Ovary (tissue), 9 donors: Measurements from ENCODE around the gene FAM83B. TPM values are rescaled to one million over a fixed set of nuclear protein-coding genes. Genes with fewer than 3 reads are reported as not detected.

ENCODE experiments used
- DNase-seq, 5 donors: peaks; one replicate each; pipeline ENCODE4 v3.0.0-alpha.2; 2019 to 2020
- H3K27ac ChIP-seq, 2 donors: fragments of 200-600 bp; one replicate each; pipeline versions ENCODE4 v1.5.1 to v1.8.0; 2019 to 2022
- H3K27me3 ChIP-seq: fragments of 200-600 bp; one replicate; pipeline ENCODE4 v1.8.0; 2022
- H3K36me3 ChIP-seq: fragments of 200-600 bp; sonication (generic); one replicate; pipeline ENCODE4 v1.5.1; 2019
- H3K4me1 ChIP-seq: one replicate; pipeline ENCODE4 v1.8.1; 2013; ENCODE audit warnings: mild to moderate bottlenecking, moderate library complexity; ENCODE audit not compliant: insufficient read depth
- H3K4me3 ChIP-seq: fragments of 200-600 bp; sonication (generic); one replicate; pipeline ENCODE4 v1.5.1; 2017
- H3K9me3 ChIP-seq, 2 donors: fragments of 200-600 bp in 1 of 2; sonication (generic) in 1 of 2; one replicate each; pipeline versions ENCODE4 v1.5.1 to v1.8.1; 2013 to 2019; ENCODE audit warnings: mild to moderate bottlenecking in 1 of 2, moderate library complexity in 1 of 2
- CTCF ChIP-seq, 3 donors: fragments of 450-650 bp in 2 of 3; fragments of 200-600 bp in 1 of 3; IDR thresholded peaks; one replicate each; pipeline versions ENCODE4 v1.5.1 to v1.8.0; 2016 to 2022; ENCODE audit warnings: antibody characterized with exemption in 3 of 3, mild to moderate bottlenecking in 1 of 3
- EP300 ChIP-seq: sonication (generic); formaldehyde crosslinking; IDR thresholded peaks from one replicate; pipeline ENCODE4 v1.6.1; 2017; ENCODE audit warnings: antibody characterized with exemption
- POLR2A ChIP-seq: fragments of 450-650 bp; IDR thresholded peaks from one replicate; pipeline ENCODE4 v1.6.1; 2017; ENCODE audit warnings: antibody characterized with exemption, mild to moderate bottlenecking, moderate library complexity
- WGBS, 3 donors: extraction: QIAGEN DNeasy Blood & Tissue Kit in 1 of 3; methylation state at CpG; one replicate each; pipeline versions ENCODE4 v1.1.5 to v1.1.7; 2013 to 2017; 5-methylcytosine and 5-hydroxymethylcytosine counted together
- intact Hi-C, 4 donors: fragments of 100-400 bp; cut with DNase I; formaldehyde crosslinking; loops; one replicate each; pipeline versions ENCODE4 v1.11.0 to v1.15.1; 2022 to 2023
- polyA plus RNA-seq, 2 donors: library from polyadenylated mRNA; stranded (reverse); fragments of 200-250 nt in 1 of 2; fragments of 350-450 nt in 1 of 2; fragmentation: Illumina TruSeq in 1 of 2; extraction: RNeasy Lipid Tissue Mini Kit (QIAGEN cat#74804) in 1 of 2; gene quantifications; one replicate each; pipeline ENCODE4 v1.2.3, GENCODE V29; 2013 to 2014
- total RNA-seq, 7 donors: library from RNA; depleted of rRNA in 2 of 7; stranded (reverse); fragments of >200 nt in 2 of 7; fragmentation: NEBNext Ultra II Directional in 3 of 7; extraction: Animal tissue kit (Norgen Biotek cat#: 25700) in 3 of 7; gene quantifications; one replicate each; pipeline versions ENCODE4 v1.1.0 to v1.2.4, GENCODE V29; 2016 to 2023
- donor health status: DM: no; HTN: no; CAD: no; lungs with moderate emphysema.
- donor health status: DM: no; HTN: no; CAD: no.
- donor health status: Bipolar disorder and iron deficiency.
- donor health status: DM: yes; HTN: yes; CAD: no.
- donor health status: DM: no; HTN: no; CAD: no.
- donor health status: DM: yes; HTN: yes; CAD: no.

The FAM83B gene
- total and polyA plus RNA-seq, 9 donors = 0.10 to 4.3 (median 0.46) TPM; not detected in 4

DNA sequence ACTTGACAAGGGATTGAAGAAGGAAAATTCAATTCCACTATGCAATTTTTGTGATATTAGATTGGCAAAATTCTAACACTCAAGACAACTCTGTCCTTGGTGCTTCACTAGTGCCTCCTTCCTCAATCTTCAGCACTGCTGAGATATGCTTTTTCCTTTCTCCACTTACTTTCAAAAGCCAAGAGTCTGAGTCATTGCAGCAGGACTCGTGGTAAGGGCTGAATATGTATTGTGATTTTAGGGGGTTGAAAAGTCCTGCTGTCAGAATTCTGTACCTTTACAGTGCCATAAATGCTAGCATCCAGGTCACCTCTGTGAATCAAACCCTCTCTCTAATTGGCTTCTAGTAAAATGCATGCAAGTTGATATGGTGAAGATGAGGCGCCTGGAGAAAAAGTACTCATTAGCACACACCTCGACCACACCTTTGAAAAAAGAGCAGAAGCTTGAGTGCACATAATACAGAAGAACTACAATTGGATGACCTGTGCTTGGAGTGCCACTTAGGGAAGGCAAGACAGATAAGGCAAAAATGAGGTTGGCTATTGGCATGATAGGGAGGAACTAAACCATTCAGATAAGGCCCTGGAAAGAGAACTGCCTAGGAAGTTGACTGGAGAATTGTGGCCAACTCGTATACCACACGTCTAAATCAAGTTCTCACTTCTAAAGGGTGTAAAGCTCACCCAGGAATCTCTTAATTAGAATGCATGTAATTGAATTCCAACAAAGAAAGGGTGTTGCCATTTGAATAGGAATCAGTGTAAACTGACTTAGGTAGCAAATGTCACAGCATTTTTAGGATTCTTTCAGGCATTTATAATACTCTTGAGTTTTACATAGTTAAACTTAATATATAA lies 43.6 kb upstream of the FAM83B start:
- Histone ChIP-seq H3K27me3 (no peaks in the 10 kb centered on the region), H3K4me3 (no peak overlapping the region), H3K36me3 (no peaks in the 10 kb centered on the region), H3K4me1 (no peaks in the 10 kb centered on the region), H3K9me3 (no peaks in the 10 kb centered on the region), H3K27ac (no peak overlapping the region)
- no peak for DNase-seq
- TF ChIP-seq POLR2A (no peak), CTCF (IDR thresholded peaks at IDR 0.05) (no peak)
- intact Hi-C loops = loop anchor here in 1 of 4 donors (10.0 kb wide), 1 partner anchor 1868 kb away; no protein-coding TSS in a partner anchor
- WGBS, 3 donors = 61 to 73% (median 72%) methylated on average over 5 of the region's 5 CpGs

DNA sequence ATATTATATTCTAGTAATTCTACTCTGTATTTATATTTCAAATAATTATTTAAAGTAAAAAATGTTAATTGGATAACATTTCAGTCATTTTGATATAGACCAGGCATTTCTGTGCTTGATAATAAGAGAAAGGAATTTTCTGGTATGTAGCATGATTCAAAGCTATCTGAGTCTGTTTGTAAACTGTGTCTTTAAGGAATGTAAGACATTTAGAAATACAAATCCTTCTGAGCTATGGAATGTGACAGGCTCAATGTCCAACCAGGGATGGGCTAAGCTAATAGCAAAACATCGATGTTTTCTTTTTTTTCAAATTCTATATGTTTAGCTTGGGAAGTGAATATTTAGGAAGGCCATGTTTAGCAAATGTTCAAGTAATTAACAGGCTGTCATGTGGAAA lies 41.5 kb upstream of the FAM83B start:
- TF ChIP-seq EP300 (no peak), CTCF (IDR thresholded peaks at IDR 0.05) (no peak), POLR2A (no peak)
- no peaks in the 10 kb centered on the region for H3K27me3 ChIP-seq
- H3K4me3 ChIP-seq = no peak overlapping the region
- DNase-seq = no peak
- H3K9me3 ChIP-seq = no peaks in the 10 kb centered on the region
- intact Hi-C loops = loop anchor here in 1 of 4 donors (10.0 kb wide), 1 partner anchor 1870 kb away; no protein-coding TSS in a partner anchor
- 6 to 14% (median 8%) methylated on average over 1 of the region's 1 CpG for WGBS, 3 donors
- no peaks in the 10 kb centered on the region for H3K36me3 ChIP-seq
- no peaks in the 10 kb centered on the region for H3K4me1 ChIP-seq
- no peak overlapping the region for H3K27ac ChIP-seq

DNA sequence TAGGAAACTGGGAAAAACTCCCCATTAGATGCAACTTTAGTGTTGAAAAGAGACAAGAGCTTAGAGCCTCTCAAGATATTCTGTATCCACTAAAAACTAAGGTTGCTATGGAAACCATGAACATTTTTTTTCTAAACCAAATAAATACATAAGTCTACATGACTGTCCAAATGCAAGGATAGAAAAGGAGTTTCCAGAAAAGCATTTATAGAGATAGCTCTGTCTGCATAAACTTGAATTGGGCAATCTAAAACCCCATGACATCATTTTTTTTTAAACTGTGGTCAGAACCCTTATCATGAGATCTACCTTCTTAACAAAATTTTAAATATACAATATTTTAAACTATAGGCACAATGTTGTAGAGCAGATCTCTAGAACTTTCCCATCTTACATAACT lies 36.4 kb upstream of the FAM83B start:
- no peak for DNase-seq
- intact Hi-C loops = no loop called here
- Histone ChIP-seq H3K27ac (no peak overlapping the region), H3K4me3 (no peak overlapping the region), H3K9me3 (no peaks in the 10 kb centered on the region), H3K27me3 (no peaks in the 10 kb centered on the region), H3K4me1 (no peaks in the 10 kb centered on the region), H3K36me3 (no peaks in the 10 kb centered on the region)
- TF ChIP-seq POLR2A (no peak), CTCF (IDR thresholded peaks at IDR 0.05) (no peak), EP300 (no peak)

GRCh38 chr6:54813892-54814291 lies 32.7 kb upstream of the FAM83B start:
- DNase-seq = no peak
- Histone ChIP-seq H3K36me3 (no peaks in the 10 kb centered on the region), H3K9me3 (no peaks in the 10 kb centered on the region), H3K4me3 (no peak overlapping the region), H3K27me3 (no peaks in the 10 kb centered on the region), H3K4me1 (no peaks in the 10 kb centered on the region), H3K27ac (no peak overlapping the region)
- TF ChIP-seq EP300 = no peak
- TF ChIP-seq CTCF (IDR thresholded peaks at IDR 0.05) = no peak
- TF ChIP-seq POLR2A = no peak
- WGBS, 3 donors = 29 to 42% (median 33%) methylated on average over 3 of the region's 3 CpGs
- intact Hi-C loops = no loop called here
